ENCODE results near the gene COLQ.
"Not testable (repeated sequence)": the region's sequence is repeated elsewhere in the genome, so short reads cannot be mapped to it uniquely, and the experiment has no call there.

The COLQ gene

DNA sequence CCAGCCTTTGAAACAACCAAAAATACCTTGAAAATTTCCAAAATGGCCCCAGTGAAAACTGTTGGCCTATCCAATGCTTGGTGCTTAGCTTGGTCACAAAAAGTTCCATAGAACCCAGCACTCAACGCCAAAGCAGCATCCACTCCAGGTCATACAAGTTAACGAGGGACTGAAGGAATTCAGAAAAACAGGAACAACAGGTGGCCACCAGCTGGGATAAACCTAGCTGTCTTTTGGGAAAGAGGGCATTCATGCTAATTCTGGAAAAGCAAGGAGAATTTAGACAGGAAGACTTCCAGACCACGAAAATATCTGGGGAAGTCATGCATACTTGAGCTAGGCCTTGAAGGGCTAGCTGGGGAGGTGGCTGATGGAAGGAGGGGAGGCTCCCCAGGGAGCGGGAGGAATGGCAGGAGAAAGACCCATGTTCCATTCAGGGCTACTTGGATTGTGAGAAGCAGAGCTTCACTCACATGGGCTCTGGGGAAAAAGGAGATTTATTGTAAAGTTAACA, 28.6 kb downstream of the COLQ start:
- no peak for DNase-seq (ENCODE audit: low read depth, low spot score)

DNA sequence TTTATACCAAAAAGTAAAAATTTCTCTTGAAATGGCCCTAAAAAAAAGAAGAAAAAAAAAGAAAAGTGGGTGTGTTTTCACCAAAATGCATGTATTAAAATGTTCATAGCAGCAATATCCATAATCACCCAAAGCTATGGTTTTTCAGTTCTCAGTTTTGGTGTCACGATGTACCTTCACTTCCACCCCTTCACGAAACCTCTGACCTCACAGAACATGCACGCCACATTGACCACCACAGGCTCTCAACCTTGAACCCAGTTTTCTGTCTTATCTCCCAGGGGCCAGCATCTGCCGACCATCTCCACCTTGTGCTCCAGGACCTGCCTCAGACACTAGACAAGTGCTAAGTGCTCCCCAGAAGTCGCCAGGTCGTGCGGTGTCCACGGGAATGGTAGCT, 30.4 kb downstream of the COLQ start:
- DNase-seq (ENCODE audit: low read depth, low spot score), result no peak

DNA sequence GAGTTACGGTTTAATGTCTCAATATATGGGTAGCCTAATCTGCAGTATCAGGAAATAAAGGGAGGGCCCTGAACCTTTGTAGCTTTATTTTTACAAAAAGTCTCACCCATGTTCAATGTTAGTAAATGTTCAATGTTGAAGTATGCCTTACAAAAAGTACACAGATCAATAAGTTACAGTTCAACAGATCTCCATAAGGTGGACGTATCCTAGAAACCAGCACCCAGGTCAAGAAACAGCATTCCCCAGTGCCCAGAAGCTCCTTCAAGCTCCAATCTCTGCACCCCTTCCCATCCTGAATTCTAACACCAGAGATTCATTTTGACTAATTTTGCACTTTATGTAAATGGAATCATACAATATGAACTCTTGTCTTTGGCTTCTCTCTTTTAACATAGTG, 31.3 kb downstream of the COLQ start:
- DNase-seq (ENCODE audit: low read depth, low spot score), result no peak

DNA sequence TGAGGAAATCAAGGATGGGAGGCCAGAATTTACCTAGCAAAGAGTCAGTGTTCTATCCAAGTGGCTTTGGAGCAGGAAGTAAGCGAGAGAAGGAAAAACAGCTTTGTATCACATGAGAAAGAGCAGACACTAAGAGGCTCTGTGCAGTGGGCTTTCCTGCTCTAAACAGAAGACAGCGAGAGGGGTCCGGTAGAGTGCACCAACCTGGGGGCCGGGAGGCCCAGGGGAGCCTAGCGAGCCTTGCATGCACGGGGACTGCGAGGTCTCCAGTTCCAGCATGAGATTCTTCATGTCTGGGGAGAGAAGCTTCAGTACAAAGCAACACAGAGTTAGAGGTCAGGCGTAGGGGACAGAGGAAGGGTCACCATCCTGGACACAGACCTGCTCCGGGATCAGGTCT, 33.5 kb downstream of the COLQ start:
- no peak for DNase-seq (ENCODE audit: low read depth, low spot score)

DNA sequence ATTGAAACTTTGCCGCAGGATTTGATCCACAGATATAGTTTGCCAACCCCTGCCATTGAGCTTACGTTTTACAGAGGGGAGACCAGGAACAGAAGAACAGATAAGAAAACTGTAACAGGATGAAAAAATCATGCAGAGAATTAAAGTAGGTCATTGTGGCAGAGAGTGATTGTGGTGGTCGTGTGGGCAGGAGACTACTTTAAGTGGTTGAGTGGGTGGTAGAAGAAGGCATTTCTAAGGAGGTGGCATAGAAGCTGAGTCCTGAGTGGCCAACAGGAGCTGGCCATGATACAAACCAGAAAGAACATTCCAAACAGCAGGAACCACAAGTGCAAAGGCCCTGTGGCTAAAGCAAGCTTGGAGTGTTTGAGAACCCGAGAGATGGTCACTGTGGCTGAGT, 34.5 kb downstream of the COLQ start:
- DNase-seq (ENCODE audit: low read depth, low spot score), result no peak

DNA sequence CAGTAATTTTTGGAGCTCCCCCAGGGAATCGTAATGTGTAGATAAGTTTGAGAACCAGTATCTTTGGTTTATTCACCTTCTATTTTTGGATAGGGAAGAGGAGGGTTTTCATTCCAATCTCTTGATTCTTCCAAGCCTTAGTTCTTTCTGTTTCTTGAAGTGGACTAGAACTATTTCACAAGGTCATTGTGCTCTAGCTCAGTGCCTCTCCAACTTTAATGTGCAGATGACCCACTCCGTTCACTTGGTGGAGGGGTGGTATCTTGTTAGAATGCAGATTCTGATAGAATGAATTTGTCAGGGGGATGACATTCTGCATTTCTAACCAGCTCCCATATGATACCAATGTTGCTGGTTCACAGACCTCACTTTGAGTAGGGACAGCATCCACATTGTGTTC, 35.5 kb downstream of the COLQ start:
- DNase-seq (ENCODE audit: low read depth, low spot score), result no peak

DNA sequence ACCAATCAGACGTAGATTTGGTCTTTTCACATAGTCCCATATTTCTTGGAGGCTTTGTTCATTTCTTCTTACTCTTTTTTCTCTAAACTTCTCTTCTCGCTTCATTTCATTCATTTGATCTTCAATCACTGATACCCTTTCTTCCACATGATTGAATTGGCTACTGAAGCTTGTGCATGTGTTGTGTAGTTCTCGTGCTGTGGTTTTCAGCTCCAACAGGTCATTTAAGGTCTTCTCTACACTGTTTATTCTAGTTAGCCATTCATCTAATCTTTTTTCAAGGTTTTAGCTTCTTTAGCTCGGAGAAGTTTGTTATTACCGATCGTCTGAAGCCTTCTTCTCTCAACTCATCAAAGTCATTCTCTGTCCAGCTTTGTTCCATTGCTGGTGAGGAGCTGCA, 37.0 kb downstream of the COLQ start:
- DNase-seq (ENCODE audit: low read depth, low spot score), result not testable (repeated sequence)

DNA sequence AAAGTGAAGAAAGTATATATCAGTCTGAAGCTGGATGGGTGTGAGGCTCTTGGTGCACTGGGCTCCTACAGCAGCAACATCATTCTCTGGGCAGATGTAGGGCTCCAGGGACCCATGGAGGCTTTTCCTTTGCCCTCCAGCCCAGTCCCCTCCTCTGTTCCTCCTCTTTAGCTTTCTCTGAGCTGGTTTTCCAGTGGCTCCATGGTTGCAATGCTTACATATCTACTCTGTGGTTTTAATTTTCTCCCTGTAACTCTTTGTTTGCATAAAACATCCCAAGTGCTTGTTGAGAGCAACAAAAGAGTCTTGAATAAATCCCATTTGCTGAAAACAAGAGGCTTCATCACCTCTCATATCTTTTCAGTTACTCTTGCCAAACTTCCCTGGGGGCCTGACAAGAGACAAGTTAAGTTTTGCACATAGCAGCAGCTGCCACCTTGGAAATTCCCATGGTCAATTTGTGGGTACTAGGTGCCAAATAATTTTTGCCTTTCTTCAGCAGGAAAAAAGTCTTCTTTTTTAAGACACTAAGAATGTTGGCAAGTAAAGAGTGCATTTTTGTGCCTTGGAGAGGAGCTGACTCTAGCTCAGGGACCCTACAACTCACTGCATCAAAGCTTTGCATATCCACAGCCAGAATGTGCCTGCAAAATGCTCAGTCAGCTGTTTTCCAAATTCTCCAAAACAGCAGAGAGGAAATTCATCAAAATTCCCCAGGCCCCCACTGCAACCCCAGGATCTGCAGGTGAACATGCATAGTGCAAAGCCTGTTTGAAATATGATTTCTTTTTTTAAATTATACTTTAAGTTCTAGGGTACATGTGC, 41.9 kb downstream of the COLQ start:
- no peak for DNase-seq (ENCODE audit: low read depth, low spot score)

DNA sequence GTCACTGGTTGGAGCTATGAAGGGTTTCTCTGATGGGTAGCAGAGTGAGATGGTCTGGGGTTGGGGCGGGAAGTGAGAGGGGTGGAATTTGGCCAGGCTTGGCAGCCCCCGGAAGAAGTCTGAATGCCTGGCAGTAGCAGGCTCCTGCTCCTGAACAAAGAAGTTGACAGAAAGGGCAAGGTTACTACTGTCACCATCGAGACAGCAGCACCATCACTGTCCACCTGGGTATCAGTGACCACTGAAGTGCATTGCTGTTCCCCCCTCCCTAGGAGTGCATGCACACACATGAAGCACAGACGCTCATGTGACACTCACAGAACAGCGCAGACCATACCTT, 42.9 kb downstream of the COLQ start:
- no peak for DNase-seq (ENCODE audit: low read depth, low spot score)

DNA sequence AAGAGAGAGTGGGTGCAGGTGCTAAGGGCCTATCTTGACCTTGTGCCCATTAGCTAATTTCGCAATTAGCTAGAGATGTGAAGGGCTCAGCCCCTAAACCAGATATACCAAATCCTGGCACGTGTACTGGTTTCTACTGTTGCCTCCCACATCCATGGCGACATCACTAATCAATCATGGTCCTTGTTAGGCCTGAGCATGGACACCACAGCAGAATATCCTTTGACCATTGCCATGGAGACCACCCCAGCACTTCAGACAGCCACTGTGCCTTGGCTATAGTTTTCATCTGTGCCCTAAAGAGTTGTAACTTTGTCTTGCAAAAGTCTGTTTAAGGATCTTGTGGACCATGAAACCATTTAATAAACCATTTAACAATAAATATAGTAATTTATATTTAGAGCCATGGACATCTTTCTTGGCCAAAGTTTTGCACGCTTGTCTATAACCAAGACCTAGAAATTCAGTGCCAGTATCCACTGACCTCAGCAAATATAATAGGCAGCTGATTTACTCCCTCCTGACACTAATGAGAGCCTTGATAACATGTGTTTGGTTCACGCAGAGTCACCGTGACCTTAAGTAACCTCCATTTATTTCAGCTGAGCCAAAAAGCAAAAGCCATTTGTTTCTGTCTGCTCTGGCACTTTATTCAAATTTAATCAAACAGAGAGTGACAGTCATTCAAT, 43.4 kb downstream of the COLQ start:
- DNase-seq (ENCODE audit: low read depth, low spot score), result no peak

DNA sequence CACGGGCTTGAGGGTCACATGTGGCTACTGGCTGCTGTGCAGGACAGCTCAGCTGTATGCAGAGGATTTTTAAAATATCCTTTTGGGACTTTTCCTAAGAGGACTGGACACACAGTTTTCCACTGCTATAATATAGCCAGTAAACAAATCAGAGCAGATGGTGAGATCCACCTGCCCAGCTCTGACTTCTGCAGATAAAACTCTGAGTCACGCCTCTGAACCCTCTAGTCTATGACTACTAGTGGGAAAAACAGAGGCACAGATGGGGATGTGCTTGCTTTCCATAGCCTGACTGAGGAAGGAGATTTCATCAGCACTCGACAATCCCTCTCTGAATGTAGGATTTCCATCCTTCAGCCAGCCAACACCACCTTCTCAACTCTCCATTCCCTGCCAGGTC, 45.1 kb downstream of the COLQ start:
- no peak for DNase-seq (ENCODE audit: low read depth, low spot score)

DNA sequence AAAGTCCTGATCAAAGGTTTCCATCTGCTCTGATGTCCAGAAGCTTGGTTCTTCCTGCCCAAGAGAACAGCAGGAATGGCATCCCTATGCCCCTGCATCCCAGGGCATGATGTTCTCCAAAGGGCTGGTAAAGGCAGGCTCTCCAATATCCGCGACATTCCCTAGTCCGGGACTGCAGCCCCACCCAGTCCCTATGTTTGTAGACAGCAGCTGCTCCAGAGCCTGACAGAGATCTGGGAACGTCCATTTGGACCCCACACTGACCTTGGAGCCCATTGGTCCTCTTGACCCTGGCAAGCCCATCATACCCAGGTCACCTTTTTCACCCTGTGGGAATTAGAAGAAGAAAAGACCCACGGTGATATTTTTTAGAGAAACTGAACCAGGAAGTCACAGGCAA, 46.3 kb downstream of the COLQ start:
- no peak for DNase-seq (ENCODE audit: low read depth, low spot score)

DNA sequence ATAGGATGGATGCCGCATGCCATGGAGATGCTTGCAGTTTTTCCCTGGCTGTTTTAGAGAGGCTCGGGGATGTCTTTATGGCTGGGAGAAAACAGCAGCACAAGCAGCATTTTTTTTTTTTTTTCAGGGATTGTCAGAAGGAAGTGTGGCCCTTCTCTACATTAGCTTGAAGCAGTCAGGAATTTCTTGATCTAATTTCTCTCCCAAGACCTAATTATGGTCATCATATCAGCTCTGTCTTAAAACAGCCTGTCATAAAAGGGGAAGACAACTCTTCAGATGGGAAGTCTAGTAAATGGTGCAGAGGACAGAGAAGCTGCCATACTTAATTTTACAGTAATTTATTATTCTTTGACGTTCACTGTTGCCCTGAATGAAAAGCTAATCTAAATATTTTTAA, 49.6 kb downstream of the COLQ start:
- DNase-seq (ENCODE audit: low read depth, low spot score), result no peak

DNA sequence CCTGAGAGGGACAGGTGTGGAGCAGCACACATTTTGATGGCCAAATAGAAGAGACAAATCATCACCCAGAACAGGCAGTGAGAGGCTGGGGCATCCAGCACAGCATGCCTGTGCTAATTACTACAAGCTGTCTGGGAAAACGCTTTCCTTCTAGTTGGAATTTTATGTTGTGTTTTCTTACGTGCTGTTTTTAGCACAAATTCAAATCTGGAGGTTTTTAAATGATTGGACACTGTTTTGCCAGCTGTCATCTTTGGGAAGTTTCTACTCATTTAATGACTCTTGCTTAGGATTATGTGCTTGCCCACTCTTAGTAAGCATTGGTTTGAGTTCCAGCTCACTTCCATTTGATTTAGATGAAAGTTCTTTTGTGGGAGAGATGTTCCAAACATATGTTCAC, 50.7 kb downstream of the COLQ start:
- no peak for DNase-seq (ENCODE audit: low read depth, low spot score)

DNA sequence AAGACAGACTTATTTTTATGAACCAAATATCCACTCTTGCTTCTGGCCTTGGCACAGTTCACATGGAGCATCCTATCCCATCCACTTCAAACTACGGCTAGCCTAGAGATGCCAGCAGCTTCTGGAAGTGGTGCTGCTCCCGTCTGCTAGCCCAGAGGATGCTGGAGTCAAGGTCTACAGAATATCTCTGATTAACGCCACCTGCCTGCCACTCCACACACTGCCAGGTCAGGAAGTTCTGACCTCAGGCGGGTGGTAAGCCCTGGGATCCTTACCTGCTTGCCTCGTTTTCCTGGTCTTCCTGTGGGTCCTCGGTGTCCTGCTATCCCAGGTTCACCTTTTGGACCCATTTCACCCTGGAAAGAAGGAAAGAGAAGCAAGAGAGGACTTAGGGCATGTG, 51.2 kb downstream of the COLQ start:
- no peak for DNase-seq (ENCODE audit: low read depth, low spot score)

DNA sequence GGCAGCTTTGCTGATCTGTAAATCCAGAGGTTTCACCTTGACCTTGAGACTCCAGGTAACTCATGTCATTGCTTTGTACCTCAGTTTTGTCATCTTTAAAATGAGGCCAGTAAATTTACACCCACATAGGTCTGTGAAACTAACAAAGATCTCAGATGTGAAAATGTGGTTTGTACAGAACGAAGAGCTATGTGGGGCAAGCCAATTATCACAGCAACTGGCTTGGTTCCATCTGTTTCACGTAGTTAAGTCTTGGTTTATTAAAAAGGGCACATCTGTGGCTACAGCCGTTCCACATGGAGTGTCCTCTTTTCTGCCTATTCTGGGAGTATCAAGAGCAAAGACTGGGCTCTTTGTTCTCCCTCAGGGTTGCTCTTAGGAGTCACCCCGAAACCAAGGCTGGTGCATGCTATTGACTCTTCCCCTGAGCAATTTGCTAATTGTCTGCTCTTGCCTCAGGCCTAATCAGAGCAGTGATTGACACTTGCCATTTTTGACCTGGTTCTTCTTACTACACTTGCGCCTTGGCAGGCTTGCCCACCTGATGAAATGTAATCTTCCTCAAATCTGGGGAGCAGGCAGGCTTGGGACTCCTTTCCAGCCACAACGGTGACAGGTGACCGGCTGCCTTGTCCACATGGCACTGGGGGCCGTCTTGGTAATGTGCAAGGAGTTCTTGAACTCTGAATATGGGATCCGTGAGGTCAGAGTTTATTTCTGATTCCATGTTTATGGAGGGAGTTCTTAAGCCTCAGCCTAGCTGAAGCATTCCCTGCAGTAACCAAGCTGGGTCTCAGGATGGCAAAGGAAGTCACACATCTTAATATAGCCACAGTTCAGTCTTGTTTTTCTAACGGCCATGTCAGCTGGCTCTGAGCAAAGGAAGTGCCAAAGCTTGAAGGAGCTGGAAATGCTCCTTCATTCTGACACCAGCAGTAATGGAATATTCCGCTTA, 54.0 kb downstream of the COLQ start:
- no peak for DNase-seq (ENCODE audit: low read depth, low spot score)

DNA sequence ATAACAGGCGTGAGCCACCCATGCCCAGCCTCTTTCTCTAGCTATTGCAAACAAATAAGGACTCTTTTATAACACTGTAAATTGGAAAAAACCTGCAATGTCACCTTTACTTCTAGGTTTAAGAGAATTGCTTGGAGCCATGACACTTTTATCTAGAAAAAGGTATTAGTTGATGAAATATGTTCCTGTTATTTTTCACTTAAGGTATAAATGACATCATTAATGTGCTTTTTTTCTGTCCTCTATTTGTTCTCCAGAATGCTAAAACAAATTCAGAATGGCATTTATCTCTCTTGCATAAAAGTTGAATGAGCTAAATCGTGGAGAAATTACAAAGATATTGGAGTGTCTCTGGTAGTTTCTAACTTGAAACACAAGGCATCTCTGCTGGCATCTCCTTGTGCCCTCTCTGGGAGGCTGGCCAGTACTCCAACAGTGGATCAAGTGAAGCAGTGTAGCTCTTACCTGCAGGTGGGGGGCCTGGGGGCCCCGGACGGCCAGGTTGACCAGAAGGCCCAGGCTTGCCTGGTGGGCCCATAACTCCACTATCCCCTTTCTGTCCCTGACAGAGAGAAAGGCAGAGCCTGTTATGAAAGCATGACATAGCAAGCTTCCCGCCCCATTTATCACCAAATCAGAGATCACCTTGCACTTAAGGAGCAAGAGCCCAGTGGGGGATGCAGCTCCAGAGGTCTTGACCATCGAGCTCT, 55.5 kb downstream of the COLQ start:
- no peak for DNase-seq (ENCODE audit: low read depth, low spot score)

DNA sequence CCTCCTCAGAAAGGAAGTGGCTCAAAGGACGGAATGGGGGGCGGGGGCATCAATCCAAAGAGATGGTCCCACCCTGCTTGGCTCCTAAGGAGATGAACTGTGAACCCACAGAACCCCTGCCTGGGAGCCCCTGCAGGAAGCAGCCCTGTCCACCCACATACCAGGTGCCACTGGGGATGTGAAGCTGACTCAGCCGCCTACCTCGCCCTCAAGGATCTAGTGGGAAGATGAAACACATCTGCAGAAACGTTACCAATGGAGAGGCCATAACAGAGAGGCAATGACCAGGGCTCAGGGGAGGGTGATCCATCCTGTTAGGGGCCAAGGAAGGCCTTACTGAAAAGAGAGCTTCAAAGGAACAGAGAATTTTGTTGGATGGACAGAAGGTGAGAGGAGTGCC, 59.1 kb downstream of the COLQ start:
- no peak for DNase-seq (ENCODE audit: low read depth, low spot score)

DNA sequence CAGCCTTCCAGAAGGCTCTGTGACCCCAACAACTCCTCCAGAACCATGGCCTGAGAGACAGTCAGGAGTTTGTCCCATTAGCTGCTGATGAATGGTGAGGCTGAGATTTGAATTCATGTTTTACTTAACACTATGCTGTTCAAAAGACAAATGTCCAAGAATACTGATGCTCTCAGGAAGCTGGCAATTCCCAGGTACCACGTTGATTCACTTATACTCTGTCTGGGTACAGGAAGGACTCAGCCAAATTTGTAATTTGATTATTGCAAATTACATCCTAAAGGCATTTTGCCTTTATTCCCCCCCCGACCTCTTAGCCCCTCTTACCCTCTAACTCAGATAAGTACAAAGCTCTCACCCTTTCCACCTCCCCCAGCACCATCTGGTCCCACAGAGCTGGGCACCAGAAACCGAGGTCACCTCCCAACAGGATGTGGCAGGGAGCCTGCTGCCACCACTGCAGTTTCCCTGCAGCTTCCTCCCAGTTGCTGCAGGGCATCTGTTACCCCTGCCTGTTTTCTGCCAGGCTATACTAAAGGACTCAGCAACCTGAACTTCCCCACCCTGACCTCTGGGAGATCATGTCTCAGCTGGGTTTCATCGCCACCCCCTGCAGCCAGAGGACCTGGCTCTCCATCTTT, 60.5 kb downstream of the COLQ start:
- DNase-seq (ENCODE audit: low read depth, low spot score), result no peak

DNA sequence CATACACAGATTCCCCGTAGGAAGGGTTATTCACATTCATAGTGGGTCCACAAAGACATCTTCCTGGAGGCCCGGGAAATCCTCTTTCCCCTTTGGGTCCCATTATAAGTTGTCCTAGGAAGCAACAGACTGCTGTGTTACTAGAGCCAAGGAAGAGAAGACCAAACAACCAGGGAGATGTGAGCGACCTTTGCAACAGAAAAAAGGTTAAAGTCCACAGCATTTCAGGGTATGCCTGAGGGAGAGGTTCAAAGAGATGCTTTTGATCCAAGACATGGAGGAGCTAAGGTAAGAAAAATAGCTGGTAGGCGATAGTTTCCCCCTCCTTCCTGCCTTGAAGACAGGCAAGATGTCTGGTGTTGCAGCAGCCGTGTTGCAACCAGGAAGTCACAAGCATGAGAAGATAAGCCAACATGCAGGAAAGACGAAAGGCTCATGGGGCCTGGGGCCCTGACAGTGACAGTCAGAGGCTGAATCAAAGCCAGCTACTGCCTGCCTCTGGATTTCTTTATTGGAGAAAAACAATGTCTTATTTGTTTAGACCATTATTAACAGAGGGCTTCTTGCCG, 63.2 kb downstream of the COLQ start:
- no peak for DNase-seq (ENCODE audit: low read depth, low spot score)

DNA sequence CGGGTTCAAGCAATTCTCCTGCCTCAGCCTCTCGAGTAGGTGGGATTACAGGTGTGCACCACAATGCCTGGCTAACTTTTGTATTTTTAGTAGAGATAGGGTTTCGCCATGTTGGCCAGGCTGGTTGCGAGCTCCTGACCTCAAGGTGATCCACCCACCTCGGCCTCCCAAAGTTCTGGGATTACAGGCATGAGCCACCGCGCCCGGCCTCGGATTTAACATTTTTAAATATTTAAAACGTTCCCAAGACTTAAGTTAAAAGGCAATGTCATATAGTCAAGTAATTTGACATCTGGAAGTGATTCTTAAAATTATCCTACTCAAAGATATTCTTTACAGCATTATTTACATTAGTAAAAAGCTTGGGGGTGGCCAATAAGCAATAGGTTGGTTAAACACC, 64.6 kb downstream of the COLQ start:
- not testable (repeated sequence) for DNase-seq (ENCODE audit: low read depth, low spot score)
